Measurements from ENCODE around the gene TGFBR3L. TPM values are rescaled to one million over a fixed set of nuclear protein-coding genes. Genes with fewer than 3 reads are reported as not detected.

TGFBR3L gene
- total and polyA plus RNA-seq, 5 donors from 2014 or later: 1.1 TPM; not detected in 4

DNA sequence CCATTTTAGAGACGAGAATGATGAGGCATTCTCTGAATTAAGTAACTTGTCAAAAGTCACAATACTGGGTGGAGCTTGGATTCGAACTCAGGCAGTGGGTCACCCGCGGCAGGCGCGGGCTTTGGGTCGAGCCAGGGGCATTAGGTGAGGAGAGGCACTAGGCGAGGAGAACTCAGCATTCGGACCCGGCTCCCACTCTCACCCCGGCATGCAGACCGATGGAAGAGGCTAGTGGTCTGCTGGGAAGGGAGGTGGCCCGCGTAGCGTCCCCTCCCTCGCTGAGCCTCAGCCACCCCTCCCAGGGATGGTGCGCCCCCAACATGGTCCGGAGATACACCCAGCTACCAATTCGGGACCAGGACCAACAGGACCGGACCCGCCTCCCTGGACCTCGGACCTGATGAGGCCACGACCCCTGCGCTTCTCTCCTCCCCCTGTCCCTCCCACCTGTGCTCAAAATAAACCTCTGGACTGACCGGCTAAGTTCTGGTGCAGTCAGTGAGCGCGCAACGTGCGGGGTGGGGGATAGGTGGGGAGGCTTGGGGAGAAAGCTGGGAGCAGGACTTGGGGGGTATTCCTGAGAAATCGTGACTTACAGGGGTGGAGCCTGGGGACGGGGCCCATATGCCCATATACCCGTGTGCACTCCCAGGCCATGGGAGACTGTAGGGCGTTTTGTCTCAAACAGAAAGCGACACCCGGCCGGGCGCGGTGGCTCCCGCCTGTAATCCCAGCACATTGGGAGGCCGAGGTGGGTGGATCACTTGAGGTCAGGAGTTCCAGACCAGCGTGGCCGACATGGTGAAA is 4.2 kb downstream of the TGFBR3L start:
- H3K4me1 ChIP-seq (ENCODE audit: control insufficient read depth, insufficient read depth, low read length, poor library complexity, severe bottlenecking): peaks cover 51% of the 10 kb centered on the region
- ATAC-seq (ENCODE audit: low read depth in 2 of 2) (no peak), DNase-seq (no peak)
- H3K27ac ChIP-seq (ENCODE audit: insufficient read depth, low read length, poor library complexity, severe bottlenecking): no peak overlapping the region
- peaks cover 43% of the 10 kb centered on the region for H3K27me3 Mint-ChIP-seq
- no peaks in the 10 kb centered on the region for H3K9me3 ChIP-seq (ENCODE audit: control insufficient read depth in 2 of 2, low read length in 2 of 2)
- H3K4me3 Mint-ChIP-seq: peak overlapping the region in 3 of 4 donors; percentile 89 to 96 (median 96)
- H3K27ac Mint-ChIP-seq: no peak overlapping the region
- no peaks in the 10 kb centered on the region for H3K36me3 ChIP-seq (ENCODE audit: control insufficient read depth, insufficient read depth, low read length)
- peaks cover 11% of the 10 kb centered on the region for H3K27me3 ChIP-seq (ENCODE audit: control insufficient read depth, insufficient read depth, low read length)
- H3K4me1 Mint-ChIP-seq: peaks cover 0 to 56% (median 20%) of the 10 kb centered on the region in 4 donors
- H3K4me3 ChIP-seq (ENCODE audit: low read depth, low read length): no peak overlapping the region
- peaks cover 4% of the 10 kb centered on the region for H3K36me3 Mint-ChIP-seq
- H3K9me3 Mint-ChIP-seq: peaks cover 0 to 2% (median 0%) of the 10 kb centered on the region in 7 donors

DNA sequence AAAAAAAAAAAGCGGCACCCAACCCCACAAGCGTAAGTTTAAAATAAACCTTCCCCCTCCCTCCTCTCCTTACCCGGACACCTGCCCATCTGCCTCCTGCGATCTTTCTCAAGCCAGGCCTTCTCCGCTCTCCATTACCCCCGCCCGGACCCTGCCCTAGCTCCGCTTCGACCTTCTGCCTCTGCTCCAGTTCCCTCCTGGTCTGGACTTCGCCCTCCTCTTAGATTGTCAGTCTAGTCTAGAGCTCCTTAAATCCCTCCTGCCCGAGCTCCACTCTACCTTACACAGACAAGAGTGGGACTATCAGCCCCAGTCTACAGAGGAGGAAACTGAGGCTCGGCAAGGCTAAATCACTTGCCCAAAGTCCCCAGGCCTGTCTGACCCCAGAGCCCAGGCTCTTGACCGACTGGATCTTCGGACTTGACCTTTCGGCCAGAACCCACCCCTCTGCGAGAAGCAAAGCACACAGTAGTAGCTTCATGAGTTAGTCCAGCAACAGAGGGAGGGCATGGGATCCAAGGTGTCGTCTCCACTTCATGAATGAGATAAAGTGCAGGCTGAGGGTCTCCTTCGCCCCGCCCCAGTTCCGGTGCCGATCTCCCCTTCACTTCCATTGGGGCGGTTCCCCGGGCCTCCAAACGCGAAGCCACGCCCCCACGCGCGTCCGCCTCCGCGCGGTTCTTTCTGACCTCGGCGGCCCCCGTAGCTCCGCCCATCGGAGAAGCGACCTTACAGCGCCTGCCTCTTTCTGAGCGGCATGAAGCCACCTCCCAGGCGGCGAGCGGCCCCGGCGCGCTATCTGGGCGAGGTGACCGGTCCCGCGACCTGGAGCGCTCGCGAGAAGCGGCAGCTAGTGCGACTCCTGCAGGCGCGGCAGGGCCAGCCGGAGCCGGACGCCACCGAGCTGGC is 5.2 kb downstream of the TGFBR3L start, which contains the start of gene SNAPC2:
SNAPC2 (plus strand) TSS at position 729 of the 909 bp plus-strand sequence; CDS start at position 758, 29 bp downstream.
- H3K27ac Mint-ChIP-seq: peak within 1 kb of the TSS; percentile 91 to 94 (median 93)
- Histone ChIP-seq H3K9me3 (ENCODE audit: control insufficient read depth in 2 of 2, low read length in 2 of 2) (no peaks in the 10 kb centered on the region), H3K27me3 (ENCODE audit: control insufficient read depth, insufficient read depth, low read length) (peaks cover 11% of the 10 kb centered on the region), H3K27ac (ENCODE audit: insufficient read depth, low read length, poor library complexity, severe bottlenecking) (peak within 1 kb of the TSS; percentile 78), H3K4me3 (ENCODE audit: low read depth, low read length) (peak within 1 kb of the TSS; percentile 79), H3K36me3 (ENCODE audit: control insufficient read depth, insufficient read depth, low read length) (no peaks in the 10 kb centered on the region), H3K4me1 (ENCODE audit: control insufficient read depth, insufficient read depth, low read length, poor library complexity, severe bottlenecking) (peaks cover 53% of the 10 kb centered on the region)
- peak; percentile 90 to 98 (median 97) for DNase-seq
- H3K4me1 Mint-ChIP-seq: peaks cover 0 to 57% (median 20%) of the 10 kb centered on the region in 4 donors
- H3K36me3 Mint-ChIP-seq: peaks cover 4% of the 10 kb centered on the region
- peaks cover 37% of the 10 kb centered on the region for H3K27me3 Mint-ChIP-seq
- ATAC-seq (ENCODE audit: low read depth in 2 of 2): peak; percentile 63 to 65
- H3K9me3 Mint-ChIP-seq: peaks cover 0 to 2% (median 0%) of the 10 kb centered on the region in 7 donors
- peak within 1 kb of the TSS; percentile 89 to 96 (median 94) for H3K4me3 Mint-ChIP-seq

DNA sequence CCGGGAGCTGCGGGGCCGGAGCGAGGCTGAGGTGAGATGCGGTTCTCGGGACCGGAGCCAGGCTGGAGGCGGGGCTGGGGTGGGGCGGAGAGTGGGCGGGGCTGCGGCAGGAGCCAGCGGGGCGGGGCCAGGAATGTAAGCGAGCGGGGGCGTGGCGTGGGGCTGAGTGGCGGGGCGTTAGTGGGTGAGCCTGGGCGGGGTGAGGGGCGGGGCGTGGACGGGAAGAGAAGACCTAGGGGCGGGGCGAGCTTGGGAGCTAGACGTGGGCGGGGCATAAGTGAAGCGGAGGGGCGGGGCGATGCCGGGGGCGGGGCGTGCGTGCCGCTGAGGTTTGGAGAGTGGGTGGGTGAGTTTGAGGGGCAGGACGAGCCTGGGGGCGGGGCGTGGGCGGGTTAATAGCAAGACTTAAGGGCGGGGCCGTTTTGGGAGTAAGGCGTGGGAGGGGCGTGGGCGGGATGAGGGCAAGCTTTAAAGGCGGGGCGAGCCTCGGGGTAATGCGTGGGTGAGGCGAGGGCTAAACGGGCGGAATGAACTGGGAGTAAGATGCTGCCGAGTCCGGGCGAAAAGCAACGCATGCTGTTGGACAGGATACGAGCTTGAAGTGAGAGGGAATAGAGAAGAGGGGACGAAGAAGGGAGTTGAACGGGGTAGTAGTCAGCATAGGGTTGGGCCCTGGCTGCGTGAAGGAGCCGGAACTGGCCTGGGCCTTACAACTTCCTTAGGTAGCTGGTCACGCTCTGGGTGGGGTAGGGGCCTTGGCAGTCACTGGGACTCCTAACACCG is 6.1 kb downstream of the TGFBR3L start:
- Histone ChIP-seq H3K27ac (ENCODE audit: insufficient read depth, low read length, poor library complexity, severe bottlenecking) (peak overlapping the region; percentile 78), H3K4me3 (ENCODE audit: low read depth, low read length) (peak overlapping the region; percentile 78), H3K36me3 (ENCODE audit: control insufficient read depth, insufficient read depth, low read length) (no peaks in the 10 kb centered on the region), H3K27me3 (ENCODE audit: control insufficient read depth, insufficient read depth, low read length) (peaks cover 7% of the 10 kb centered on the region), H3K4me1 (ENCODE audit: control insufficient read depth, insufficient read depth, low read length, poor library complexity, severe bottlenecking) (peaks cover 59% of the 10 kb centered on the region), H3K9me3 (ENCODE audit: control insufficient read depth in 2 of 2, low read length in 2 of 2) (no peaks in the 10 kb centered on the region)
- DNase-seq: peak; percentile 96 to 99 (median 97)
- H3K27me3 Mint-ChIP-seq: peaks cover 29% of the 10 kb centered on the region
- peaks cover 0 to 54% (median 19%) of the 10 kb centered on the region in 4 donors for H3K4me1 Mint-ChIP-seq
- H3K36me3 Mint-ChIP-seq: peaks cover 4% of the 10 kb centered on the region
- H3K4me3 Mint-ChIP-seq: peak overlapping the region; percentile 89 to 96 (median 94)
- peak; percentile 66 to 72 for ATAC-seq (ENCODE audit: low read depth in 2 of 2)
- peaks cover 0 to 2% (median 0%) of the 10 kb centered on the region in 7 donors for H3K9me3 Mint-ChIP-seq
- H3K27ac Mint-ChIP-seq: peak overlapping the region; percentile 91 to 94 (median 93)

DNA sequence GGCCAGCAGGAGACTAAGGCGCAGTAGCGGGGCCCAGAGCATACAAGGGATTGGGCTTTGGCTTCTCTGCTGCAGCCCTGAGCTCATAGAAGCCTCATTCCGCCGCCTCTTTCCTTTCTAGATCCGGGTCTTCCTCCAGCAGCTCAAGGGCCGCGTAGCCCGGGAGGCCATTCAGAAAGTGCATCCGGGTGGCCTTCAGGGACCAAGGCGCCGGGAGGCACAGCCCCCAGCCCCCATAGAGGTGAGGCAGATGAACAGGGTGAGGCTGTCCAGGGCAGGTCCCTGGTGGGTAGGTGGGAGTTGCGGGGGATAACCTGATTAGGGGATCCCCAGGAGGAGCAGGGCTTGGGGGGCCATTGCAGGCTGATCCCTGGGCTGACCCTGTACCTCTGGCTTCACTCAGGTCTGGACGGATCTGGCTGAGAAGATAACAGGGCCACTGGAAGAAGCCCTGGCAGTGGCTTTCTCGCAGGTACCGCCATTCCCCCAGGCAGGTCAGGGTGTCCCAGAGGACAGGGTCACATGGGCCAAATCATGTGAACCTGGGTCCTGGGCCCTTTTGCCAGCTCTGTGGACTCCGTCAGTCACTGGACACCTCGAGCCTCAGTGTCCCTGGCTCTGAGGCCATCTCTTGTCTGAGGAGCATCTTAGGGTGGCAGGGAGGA is 6.8 kb downstream of the TGFBR3L start:
- Mint-ChIP-seq H3K9me3 (peaks cover 0 to 2% (median 0%) of the 10 kb centered on the region in 7 donors), H3K36me3 (peaks cover 4% of the 10 kb centered on the region), H3K27me3 (peaks cover 25% of the 10 kb centered on the region), H3K4me3 (peak overlapping the region; percentile 89 to 96 (median 94)), H3K4me1 (peaks cover 0 to 53% (median 19%) of the 10 kb centered on the region in 4 donors), H3K27ac (peak overlapping the region; percentile 91 to 94 (median 93))
- peaks cover 5% of the 10 kb centered on the region for H3K27me3 ChIP-seq (ENCODE audit: control insufficient read depth, insufficient read depth, low read length)
- H3K36me3 ChIP-seq (ENCODE audit: control insufficient read depth, insufficient read depth, low read length): no peaks in the 10 kb centered on the region
- peak overlapping the region; percentile 78 for H3K4me3 ChIP-seq (ENCODE audit: low read depth, low read length)
- H3K9me3 ChIP-seq (ENCODE audit: control insufficient read depth in 2 of 2, low read length in 2 of 2): no peaks in the 10 kb centered on the region
- H3K4me1 ChIP-seq (ENCODE audit: control insufficient read depth, insufficient read depth, low read length, poor library complexity, severe bottlenecking): peaks cover 56% of the 10 kb centered on the region
- ATAC-seq (ENCODE audit: low read depth in 2 of 2) (no peak), DNase-seq (no peak)
- peak overlapping the region; percentile 78 for H3K27ac ChIP-seq (ENCODE audit: insufficient read depth, low read length, poor library complexity, severe bottlenecking)

DNA sequence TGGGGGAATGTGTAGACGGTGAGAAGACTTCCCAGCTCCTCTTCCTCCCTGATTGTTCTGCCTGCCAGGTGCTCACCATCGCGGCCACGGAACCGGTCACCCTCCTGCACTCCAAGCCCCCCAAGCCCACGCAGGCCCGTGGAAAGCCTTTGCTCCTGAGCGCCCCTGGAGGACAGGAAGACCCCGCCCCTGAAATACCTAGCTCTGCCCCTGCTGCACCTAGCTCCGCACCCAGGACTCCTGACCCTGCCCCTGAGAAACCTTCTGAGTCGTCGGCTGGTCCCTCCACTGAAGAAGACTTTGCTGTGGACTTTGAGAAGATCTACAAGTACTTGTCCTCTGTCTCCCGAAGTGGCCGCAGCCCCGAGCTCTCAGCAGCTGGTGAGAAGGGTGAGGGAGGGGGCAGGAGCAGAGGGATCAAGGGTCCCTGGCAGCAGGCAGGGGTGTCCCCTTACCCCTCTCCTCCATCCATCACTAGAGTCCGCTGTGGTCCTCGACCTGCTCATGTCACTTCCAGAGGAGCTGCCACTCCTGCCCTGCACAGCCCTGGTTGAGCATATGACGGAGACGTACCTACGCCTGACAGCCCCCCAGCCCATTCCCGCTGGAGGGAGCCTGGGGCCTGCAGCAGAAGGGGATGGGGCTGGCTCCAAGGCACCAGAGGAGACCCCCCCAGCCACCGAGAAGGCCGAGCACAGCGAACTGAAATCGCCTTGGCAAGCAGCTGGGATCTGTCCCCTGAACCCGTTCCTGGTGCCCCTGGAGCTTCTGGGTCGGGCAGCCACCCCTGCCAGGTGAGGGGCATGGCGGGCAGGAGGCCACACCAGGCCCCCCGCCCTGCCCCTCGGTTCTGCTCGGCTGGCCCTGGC is 7.6 kb downstream of the TGFBR3L start:
- Mint-ChIP-seq H3K4me3 (peak overlapping the region in 2 of 4 donors; percentile 60 to 76), H3K4me1 (peaks cover 0 to 51% (median 17%) of the 10 kb centered on the region in 4 donors), H3K27ac (peak overlapping the region in 2 of 3 donors; percentile 52 to 59), H3K27me3 (peaks cover 20% of the 10 kb centered on the region), H3K9me3 (peaks cover 0 to 2% (median 0%) of the 10 kb centered on the region in 7 donors), H3K36me3 (peaks cover 4% of the 10 kb centered on the region)
- no peak overlapping the region for H3K27ac ChIP-seq (ENCODE audit: insufficient read depth, low read length, poor library complexity, severe bottlenecking)
- no peaks in the 10 kb centered on the region for H3K9me3 ChIP-seq (ENCODE audit: control insufficient read depth in 2 of 2, low read length in 2 of 2)
- H3K4me1 ChIP-seq (ENCODE audit: control insufficient read depth, insufficient read depth, low read length, poor library complexity, severe bottlenecking): peaks cover 49% of the 10 kb centered on the region
- no peak overlapping the region for H3K4me3 ChIP-seq (ENCODE audit: low read depth, low read length)
- no peak for DNase-seq
- no peak for ATAC-seq (ENCODE audit: low read depth in 2 of 2)
- peaks cover 5% of the 10 kb centered on the region for H3K27me3 ChIP-seq (ENCODE audit: control insufficient read depth, insufficient read depth, low read length)
- no peaks in the 10 kb centered on the region for H3K36me3 ChIP-seq (ENCODE audit: control insufficient read depth, insufficient read depth, low read length)

DNA sequence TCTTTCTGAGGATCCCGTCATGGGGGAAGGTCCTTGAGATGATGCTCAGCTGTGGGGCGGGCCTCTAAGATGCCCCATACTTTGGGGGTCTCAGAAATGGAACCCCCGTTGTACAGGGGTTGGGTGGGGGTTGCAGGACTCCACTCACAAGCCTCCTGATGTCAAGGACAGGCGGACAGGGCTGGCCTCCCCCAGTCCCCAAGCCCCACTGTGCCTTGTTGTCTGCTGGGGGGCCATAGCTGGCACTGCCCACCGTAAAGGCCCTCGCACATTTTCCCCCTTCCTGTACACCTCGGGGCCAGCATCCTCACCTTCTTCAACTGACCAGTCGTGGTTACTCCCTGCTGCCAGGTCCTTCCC is 8.2 kb downstream of the TGFBR3L start:
- peaks cover 0 to 2% (median 0%) of the 10 kb centered on the region in 7 donors for H3K9me3 Mint-ChIP-seq
- no peak overlapping the region for H3K27ac Mint-ChIP-seq
- peaks cover 5% of the 10 kb centered on the region for H3K27me3 ChIP-seq (ENCODE audit: control insufficient read depth, insufficient read depth, low read length)
- H3K4me3 ChIP-seq (ENCODE audit: low read depth, low read length): no peak overlapping the region
- H3K4me3 Mint-ChIP-seq: peak overlapping the region in 1 of 4 donors; percentile 60
- no peaks in the 10 kb centered on the region for H3K36me3 ChIP-seq (ENCODE audit: control insufficient read depth, insufficient read depth, low read length)
- peaks cover 19% of the 10 kb centered on the region for H3K27me3 Mint-ChIP-seq
- H3K27ac ChIP-seq (ENCODE audit: insufficient read depth, low read length, poor library complexity, severe bottlenecking): no peak overlapping the region
- H3K36me3 Mint-ChIP-seq: peaks cover 4% of the 10 kb centered on the region
- H3K4me1 Mint-ChIP-seq: peaks cover 0 to 49% (median 17%) of the 10 kb centered on the region in 4 donors
- peaks cover 42% of the 10 kb centered on the region for H3K4me1 ChIP-seq (ENCODE audit: control insufficient read depth, insufficient read depth, low read length, poor library complexity, severe bottlenecking)
- no peaks in the 10 kb centered on the region for H3K9me3 ChIP-seq (ENCODE audit: control insufficient read depth in 2 of 2, low read length in 2 of 2)
- no peak for DNase-seq
- ATAC-seq (ENCODE audit: low read depth in 2 of 2): no peak

Data from CD4-positive, CD25-positive, alpha-beta regulatory T cell (primary cell).